Hematopoietic multipotent progenitor cell treated with erythropoietin and hydrocortisone succinate and interleukin-3 and kit ligand, for 8 days (in vitro differentiated cells): ENCODE measurements around the gene TFCP2L1.
A peak's percentile ranks its signal among the peaks of the same experiment; 100 is the strongest.
"Not testable (repeated sequence)": the region's sequence is repeated elsewhere in the genome, so short reads cannot be mapped to it uniquely, and the experiment has no call there.

Experiments used
- DNase-seq: peaks from one replicate; pipeline ENCODE4 v3.0.0-alpha.2; 2015

The TFCP2L1 gene

GRCh38 chr2:121284463-121285449 is at the start of gene TFCP2L1:
TSS of gene TFCP2L1 (minus strand) at chr2:121285202. CDS start at chr2:121285109, 93 bp downstream.
- DNase-seq = no peak

- DNase-seq = no peak
Measured at GRCh38 chr2:121333834-121334558, 49.0 kb upstream of the TFCP2L1 start.

- DNase-seq = no peak
Measured at GRCh38 chr2:121333231-121333630, 48.2 kb upstream of the TFCP2L1 start.

- DNase-seq = not testable (repeated sequence)
Measured at GRCh38 chr2:121331324-121331723, 46.3 kb upstream of the TFCP2L1 start.

- DNase-seq = no peak
Measured at GRCh38 chr2:121330921-121331320, 45.9 kb upstream of the TFCP2L1 start.

- DNase-seq = no peak
Measured at GRCh38 chr2:121329786-121330185, 44.8 kb upstream of the TFCP2L1 start.

- DNase-seq = no peak
Measured at GRCh38 chr2:121326628-121327027, 41.6 kb upstream of the TFCP2L1 start.

GRCh38 chr2:121324601-121325000 is 39.6 kb upstream of the TFCP2L1 start:
- no peak for DNase-seq

- no peak for DNase-seq
Measured at GRCh38 chr2:121321476-121321875, 36.5 kb upstream of the TFCP2L1 start.

GRCh38 chr2:121319941-121320340 is 34.9 kb upstream of the TFCP2L1 start:
- DNase-seq = no peak

- no peak for DNase-seq
Measured at GRCh38 chr2:121316986-121317385, 32.0 kb upstream of the TFCP2L1 start.

GRCh38 chr2:121313701-121314100 is 28.7 kb upstream of the TFCP2L1 start:
- not testable (repeated sequence) for DNase-seq

GRCh38 chr2:121309801-121310200 is 24.8 kb upstream of the TFCP2L1 start:
- DNase-seq = no peak

GRCh38 chr2:121309323-121309722 is 24.3 kb upstream of the TFCP2L1 start:
- DNase-seq = no peak

- no peak for DNase-seq
Measured at GRCh38 chr2:121307048-121307447, 22.0 kb upstream of the TFCP2L1 start.

GRCh38 chr2:121304941-121305340 is 19.9 kb upstream of the TFCP2L1 start:
- no peak for DNase-seq

GRCh38 chr2:121303531-121304263 is 18.7 kb upstream of the TFCP2L1 start:
- no peak for DNase-seq

GRCh38 chr2:121301190-121301589 is 16.2 kb upstream of the TFCP2L1 start:
- DNase-seq = not testable (repeated sequence)

- DNase-seq = no peak
Measured at GRCh38 chr2:121298476-121298875, 13.5 kb upstream of the TFCP2L1 start.

GRCh38 chr2:121297866-121298265 is 12.9 kb upstream of the TFCP2L1 start:
- not testable (repeated sequence) for DNase-seq

- peak; percentile 23 for DNase-seq
Measured at GRCh38 chr2:121297217-121297830, 12.3 kb upstream of the TFCP2L1 start.

- DNase-seq = no peak
Measured at GRCh38 chr2:121295911-121296650, 11.1 kb upstream of the TFCP2L1 start.
